ENCODE data around the gene CASP10.
"Not testable (repeated sequence)": the region's sequence is repeated elsewhere in the genome, so short reads cannot be mapped to it uniquely, and the experiment has no call there.

CASP10 gene, protein sequence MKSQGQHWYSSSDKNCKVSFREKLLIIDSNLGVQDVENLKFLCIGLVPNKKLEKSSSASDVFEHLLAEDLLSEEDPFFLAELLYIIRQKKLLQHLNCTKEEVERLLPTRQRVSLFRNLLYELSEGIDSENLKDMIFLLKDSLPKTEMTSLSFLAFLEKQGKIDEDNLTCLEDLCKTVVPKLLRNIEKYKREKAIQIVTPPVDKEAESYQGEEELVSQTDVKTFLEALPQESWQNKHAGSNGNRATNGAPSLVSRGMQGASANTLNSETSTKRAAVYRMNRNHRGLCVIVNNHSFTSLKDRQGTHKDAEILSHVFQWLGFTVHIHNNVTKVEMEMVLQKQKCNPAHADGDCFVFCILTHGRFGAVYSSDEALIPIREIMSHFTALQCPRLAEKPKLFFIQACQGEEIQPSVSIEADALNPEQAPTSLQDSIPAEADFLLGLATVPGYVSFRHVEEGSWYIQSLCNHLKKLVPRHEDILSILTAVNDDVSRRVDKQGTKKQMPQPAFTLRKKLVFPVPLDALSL

DNA sequence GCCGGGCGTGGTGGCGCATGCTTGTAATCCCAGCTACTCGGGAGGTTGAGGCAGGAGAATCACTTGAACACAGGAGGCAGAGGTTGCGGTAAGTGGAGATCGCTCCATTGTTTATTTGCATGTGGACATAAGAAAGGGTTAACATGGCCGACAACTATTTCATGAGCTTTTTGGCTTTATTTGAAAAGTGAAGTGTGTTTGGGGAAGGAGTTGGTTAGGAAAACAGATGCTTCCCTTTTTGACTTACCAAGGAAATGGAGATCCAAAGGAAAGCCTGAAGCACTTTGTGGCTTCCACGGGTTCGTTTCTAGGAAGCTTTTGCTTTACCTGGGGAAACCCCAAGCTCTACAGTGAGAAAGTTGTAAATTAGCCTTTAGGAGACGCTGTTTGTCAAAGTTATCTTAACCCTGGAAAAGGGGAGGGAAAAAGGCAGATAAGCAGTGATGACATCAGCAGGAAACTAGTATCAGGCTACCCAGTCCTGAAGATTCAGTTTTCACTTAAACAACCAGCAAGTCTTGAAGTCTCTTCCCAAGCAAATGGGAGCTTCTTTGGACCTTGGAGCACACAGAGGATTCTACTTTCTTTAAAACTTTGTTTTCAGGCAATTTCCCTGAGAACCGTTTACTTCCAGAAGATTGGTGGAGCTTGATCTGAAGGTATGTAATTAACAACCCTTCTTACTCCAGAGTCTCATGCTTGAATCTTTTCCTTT lies at the start of gene CASP10:
CASP10 (plus strand) TSS at position 492 of the 715 bp plus-strand sequence. CDS start 2,637 bp downstream, outside the sequence.
- peak; percentile 61 for DNase-seq

DNA sequence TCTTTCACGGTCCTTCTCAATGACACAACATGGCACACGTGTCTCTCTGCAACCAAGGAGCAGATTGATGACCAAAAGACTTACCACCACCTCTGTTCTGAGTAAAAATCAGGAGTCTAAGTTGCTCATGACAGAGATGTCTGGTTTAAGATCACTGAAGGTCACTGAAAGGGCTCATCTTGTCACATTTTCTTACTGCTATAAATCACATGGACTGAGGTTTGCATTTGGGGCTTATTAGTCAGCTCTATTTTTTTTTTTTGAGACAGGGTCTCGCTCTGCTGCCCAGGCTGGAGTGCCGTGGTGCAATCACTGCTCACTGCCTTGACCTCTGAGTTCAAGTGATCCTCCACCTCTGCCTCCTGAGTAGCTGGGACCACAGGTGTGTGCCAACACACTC lies 47.6 kb upstream of the CASP10 start:
- DNase-seq = no peak

GRCh38 chr2:201136889-201137321 lies 46.0 kb upstream of the CASP10 start:
- DNase-seq = no peak

- no peak for DNase-seq
Observed at GRCh38 chr2:201137505-201138400, 45.2 kb upstream of the CASP10 start.

GRCh38 chr2:201138401-201138970 lies 44.5 kb upstream of the CASP10 start:
- no peak for DNase-seq

- DNase-seq = not testable (repeated sequence)
Observed at GRCh38 chr2:201138986-201139781, 43.8 kb upstream of the CASP10 start.

DNA sequence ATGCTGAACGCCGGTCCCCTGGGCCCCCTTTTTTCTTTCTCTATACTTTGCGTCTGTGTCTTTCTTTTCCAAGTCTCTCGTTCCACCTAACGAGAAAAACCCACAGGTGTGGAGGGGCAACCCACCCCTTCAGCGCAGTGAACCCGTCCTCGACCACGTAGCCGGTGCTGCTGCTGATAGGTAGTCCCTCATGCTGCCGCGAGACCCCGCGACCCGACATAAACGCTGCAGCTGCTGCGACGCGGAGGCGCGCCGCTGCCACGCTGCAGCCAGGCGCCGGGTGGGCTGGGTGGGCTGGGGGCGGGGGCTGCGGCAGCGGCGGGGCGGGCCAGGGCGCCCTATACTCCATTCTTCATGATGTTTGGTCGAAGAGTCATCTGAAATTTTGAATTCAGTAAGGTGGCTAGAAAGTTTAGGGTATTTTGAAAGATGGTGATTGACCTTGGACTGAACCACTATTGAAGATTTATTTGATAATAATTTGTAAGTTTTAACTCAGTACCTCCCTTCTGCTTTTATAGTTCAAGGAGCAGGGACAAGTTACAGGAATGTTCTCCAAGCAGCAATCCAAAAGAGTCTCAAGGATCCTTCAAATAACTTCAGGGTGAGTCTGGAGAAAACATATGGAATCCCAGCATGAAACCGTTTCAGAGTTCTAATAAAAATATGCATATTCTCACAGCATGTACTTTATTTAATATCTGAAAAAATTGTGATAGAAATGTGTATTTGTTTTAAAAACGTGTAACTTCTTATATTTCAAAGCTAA lies 42.9 kb upstream of the CASP10 start:
- DNase-seq = no peak

DNA sequence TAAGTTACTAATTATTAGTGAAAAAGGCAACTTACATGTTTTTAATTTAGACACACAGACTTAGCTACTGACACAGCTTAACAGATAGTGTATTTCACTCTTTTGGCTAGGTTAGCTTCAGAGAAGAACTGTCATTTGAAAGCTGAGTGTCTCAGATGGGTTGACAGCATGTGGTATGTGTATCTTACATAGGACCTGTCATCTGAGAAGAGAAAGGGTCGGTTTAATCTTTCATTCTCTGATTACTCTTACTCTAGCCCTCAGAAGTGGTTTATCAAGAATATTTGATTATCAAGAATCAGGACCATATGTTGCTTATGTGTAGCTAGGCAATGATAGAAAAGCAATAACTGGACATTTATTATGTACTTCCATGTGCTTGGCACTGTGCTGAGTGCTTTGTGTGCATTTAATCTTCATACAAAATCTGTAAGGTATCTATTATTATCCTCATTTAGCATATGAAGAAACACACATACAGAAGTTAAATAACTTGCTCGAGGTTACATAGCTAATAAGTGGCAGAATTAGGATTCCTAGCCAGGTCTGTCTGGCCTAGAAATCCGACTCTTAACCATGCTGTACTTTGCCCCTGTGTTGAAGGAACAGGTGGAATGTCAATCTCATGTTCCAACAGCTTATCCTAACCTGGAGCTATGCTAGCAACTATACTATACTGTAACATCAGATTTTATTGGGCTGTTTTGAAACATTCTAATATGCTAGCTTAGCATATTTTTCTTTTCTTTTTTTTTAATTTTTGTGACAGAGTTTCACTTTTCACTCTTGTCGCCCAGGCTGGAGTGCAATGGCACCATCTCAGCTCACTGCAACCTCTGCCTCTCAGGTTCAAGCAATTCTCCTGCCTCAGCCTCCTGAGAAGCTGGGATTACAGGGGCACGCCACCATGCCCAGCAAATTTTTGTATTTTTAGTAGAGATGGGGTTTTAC lies 38.6 kb upstream of the CASP10 start:
- DNase-seq = no peak

DNA sequence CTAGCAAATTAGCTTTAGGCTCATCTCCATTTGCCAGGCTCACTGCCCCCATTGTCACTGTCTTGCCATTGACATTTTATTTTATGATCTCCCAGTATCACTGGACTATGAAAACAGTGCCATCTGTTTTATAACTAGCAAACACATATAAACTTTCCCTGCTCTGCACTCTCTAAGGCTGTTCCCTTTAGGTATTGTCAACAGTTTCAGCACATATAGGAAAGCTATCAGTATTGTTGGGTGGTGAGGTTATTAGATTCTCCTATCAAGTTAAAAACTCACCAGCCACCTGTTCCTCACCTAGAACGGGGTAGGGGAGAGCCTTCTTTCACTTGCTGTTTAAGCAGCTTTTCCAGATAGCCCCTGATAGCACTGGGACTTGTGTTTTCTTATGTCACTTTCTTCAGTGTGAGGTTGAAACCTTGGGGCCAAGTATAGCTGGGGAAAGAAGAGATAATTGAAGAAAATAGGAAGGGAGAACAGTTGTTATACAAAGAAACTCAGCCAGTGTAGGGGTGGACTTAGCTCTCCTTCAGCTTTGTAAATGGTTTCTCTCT lies 34.4 kb upstream of the CASP10 start:
- DNase-seq = no peak

GRCh38 chr2:201149064-201149820 lies 33.7 kb upstream of the CASP10 start:
- DNase-seq = peak; percentile 78

GRCh38 chr2:201149821-201150165 lies 33.1 kb upstream of the CASP10 start:
- peak; percentile 74 for DNase-seq

- no peak for DNase-seq
Observed at GRCh38 chr2:201150454-201151020, 32.4 kb upstream of the CASP10 start.

DNA sequence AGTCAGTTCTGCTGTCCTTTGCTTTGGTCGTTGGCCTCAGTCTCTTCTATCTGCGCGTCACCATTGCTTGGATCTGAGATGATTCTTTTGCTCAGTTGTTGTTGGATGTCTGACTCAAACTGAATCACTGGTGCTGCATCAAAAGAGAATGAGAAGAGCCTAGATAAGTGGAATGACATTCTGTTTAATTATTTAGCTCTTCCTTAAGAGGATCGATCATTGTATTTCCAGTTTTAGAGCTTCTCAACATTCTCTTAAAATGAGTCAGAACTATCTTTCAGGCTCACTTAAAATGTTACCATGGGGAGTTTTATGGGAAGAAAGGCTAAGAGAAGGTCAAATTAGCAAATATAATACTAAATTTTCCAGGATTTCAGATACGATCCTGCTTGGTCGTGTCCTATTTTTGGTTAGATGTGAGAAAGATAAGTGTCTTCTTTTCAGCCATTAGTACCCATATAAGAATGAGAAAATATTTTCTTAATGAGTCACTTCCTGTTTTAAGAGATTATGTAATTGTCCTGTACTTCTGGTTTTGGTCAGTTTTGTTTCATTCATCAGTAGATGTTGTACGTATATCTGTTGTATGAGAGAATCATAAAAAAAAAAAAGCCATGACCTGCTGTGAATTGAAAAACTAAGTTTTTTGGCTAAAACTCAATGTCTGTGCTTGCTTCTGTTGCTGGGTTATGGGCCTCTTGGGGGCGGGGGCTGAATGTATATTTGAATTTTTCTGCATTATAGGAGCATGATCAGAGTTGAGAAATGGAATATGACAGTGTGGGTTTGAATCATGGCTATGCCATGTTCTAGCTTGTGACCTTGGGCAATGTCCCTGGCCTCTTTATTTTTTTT lies 31.6 kb upstream of the CASP10 start:
- peak; percentile 51 for DNase-seq

DNA sequence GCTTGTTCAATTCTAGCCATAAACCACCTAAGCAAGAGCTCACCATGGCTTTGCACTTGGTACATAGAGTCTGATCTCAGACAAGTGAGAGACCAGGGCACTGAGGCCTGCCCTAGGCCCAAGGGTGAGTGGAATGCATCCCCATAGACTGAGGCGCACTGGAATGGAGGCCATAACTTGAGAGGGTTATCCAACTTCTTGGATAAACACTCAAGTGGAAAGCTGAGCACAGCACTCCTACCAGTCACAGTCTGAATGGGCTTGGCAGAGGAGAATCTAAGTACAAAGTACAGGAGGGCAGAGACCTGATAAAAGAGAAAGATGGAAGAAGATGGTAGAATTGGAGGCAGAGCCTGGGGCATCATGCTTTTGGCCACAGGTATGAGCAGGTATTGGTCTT lies 30.4 kb upstream of the CASP10 start:
- no peak for DNase-seq

GRCh38 chr2:201152999-201153815 lies 29.7 kb upstream of the CASP10 start:
- no peak for DNase-seq
